ENCODE data around the gene HDAC1.
"Not testable (repeated sequence)": the region's sequence is repeated elsewhere in the genome, so short reads cannot be mapped to it uniquely, and the experiment has no call there.

DNA sequence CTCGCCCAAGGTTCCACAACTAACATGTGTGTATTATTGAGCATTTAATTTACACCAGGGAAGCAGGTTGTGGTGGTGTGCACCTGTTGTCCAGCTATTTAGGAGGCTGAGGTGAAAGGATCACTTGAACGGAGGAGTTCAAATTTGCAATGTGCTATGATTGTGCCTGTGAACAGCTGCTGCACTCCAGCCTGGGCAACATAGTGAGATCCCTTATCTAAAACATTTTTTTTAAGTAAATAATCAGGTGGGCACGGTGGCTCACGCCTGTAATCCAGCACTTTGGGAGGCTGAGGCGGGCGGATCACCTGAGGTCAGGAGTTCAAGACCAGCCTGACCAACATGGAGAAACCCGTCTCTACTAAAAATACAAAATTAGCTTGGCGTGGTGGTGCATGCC lies 7.1 kb upstream of the HDAC1 start:
- TF ChIP-seq, protein P1, sequence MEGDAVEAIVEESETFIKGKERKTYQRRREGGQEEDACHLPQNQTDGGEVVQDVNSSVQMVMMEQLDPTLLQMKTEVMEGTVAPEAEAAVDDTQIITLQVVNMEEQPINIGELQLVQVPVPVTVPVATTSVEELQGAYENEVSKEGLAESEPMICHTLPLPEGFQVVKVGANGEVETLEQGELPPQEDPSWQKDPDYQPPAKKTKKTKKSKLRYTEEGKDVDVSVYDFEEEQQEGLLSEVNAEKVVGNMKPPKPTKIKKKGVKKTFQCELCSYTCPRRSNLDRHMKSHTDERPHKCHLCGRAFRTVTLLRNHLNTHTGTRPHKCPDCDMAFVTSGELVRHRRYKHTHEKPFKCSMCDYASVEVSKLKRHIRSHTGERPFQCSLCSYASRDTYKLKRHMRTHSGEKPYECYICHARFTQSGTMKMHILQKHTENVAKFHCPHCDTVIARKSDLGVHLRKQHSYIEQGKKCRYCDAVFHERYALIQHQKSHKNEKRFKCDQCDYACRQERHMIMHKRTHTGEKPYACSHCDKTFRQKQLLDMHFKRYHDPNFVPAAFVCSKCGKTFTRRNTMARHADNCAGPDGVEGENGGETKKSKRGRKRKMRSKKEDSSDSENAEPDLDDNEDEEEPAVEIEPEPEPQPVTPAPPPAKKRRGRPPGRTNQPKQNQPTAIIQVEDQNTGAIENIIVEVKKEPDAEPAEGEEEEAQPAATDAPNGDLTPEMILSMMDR (IDR thresholded peaks at IDR 0.05), result not testable (repeated sequence)
- TF ChIP-seq POLR2A (IDR thresholded peaks at IDR 0.05), result not testable (repeated sequence)
